Activated CD4-positive, alpha-beta T cell treated with anti-CD3 and anti-CD28 coated beads for 4 hours (primary cell): Measurements from ENCODE around the gene SLC46A2.

Experiments
- DNase-seq, 2 donors: peaks; one replicate each; pipeline ENCODE4 v3.0.0-alpha.2; 2020

SLC46A2 gene, protein sequence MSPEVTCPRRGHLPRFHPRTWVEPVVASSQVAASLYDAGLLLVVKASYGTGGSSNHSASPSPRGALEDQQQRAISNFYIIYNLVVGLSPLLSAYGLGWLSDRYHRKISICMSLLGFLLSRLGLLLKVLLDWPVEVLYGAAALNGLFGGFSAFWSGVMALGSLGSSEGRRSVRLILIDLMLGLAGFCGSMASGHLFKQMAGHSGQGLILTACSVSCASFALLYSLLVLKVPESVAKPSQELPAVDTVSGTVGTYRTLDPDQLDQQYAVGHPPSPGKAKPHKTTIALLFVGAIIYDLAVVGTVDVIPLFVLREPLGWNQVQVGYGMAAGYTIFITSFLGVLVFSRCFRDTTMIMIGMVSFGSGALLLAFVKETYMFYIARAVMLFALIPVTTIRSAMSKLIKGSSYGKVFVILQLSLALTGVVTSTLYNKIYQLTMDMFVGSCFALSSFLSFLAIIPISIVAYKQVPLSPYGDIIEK

DNA sequence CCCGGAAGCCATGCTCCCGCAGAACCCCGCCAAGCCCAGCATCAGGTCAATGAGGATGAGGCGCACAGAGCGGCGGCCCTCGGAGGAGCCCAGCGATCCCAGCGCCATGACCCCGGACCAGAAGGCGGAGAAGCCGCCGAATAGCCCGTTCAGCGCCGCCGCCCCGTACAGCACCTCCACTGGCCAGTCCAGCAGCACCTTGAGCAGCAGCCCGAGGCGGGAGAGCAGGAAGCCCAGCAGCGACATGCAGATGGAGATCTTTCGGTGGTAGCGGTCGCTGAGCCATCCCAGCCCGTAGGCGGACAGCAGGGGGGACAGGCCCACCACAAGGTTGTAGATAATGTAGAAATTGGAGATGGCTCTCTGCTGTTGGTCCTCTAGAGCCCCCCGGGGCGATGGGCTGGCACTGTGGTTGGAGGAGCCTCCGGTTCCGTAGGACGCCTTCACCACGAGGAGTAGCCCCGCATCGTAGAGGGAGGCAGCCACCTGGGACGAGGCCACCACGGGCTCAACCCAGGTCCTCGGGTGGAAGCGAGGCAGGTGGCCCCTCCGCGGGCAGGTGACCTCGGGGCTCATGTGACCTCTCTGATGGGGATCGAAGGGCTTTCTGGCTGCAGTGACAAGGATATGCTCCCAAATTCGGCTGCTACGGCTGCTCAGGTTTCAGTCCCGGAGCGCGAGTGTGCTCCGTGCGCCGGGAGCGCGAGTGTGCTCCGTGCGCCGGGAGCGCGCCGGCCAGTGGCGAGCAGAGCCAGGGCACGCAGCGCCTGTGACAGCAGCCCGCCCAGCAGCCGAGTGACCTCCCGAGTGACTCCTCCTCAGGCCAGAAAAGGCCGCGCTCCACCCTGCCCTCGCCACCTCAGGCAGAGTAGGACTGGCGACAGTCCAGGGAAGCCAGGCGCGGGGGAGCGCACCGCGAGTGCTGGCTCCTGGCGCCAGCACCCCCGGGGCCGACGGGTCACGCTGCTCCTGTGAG lies at the start of gene SLC46A2:
Gene SLC46A2 (minus strand): TSS at position 771 of the 976 bp plus-strand sequence. CDS start 195 bp downstream, at position 576.
- DNase-seq = no peak

DNA sequence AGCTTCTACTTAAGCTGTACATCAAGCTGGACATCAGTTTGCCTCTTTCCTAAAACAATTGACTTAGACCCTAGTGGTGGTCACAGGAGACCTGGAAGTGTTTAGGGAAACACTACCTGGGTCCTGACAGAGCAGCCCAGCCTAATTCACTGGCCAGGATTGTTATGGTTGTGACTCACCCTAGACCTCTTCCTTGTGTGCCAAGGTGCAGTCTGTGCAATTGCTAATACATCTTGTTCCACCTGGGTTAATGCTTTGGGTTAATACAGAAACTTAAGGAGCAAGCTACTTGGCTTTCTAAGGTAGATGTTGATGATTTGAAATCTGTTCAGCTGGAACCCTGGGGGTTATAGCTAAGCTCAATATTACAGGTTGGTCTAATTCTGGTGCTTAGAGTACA lies 48.7 kb upstream of the SLC46A2 start:
- no peak for DNase-seq

DNA sequence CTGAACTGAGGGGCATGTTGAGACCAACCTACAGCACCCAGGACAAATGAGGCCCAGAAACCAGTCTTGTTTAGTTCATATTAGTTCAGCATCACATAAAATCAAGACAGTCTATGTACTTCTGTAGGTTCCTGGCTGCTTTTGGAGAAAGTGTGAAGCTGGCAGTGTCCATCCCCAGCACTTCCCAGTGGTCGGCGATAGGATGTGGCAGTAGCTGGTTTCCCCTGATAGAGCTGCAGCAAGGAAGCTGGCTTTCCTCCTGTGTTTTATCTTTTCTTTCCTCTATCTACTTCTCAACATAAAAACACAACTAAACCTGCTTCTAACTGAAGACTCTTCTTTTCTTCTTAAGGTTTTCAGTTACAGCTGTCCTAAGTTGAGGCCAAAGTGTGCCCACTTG lies 43.0 kb upstream of the SLC46A2 start:
- no peak for DNase-seq

DNA sequence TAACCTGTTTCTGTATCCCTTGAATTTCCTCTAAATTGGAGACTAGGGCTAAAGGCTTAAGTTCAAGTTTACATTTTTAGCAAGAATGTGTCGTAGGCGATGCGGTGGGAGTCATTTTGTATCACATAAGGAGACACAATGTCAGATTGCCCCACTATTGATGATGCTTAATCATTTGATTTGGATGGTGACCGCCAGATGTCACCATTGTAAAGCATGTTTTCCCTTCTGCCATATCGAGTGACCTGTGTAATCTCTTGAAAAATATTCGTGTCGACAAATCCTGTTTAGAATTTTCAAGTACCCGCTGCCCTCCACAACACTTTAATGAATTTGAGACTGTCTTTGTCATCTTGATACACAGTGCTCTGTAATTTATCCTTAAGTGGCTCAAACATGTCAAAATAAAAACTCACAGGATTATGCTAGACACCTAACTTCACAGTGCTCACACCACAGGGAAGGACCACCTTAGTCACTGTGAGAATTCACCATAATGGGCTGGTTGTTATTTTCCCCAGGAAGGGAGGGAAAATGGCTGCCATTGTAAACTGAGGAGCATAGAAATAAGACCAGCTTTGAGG lies 34.5 kb upstream of the SLC46A2 start:
- no peak for DNase-seq

DNA sequence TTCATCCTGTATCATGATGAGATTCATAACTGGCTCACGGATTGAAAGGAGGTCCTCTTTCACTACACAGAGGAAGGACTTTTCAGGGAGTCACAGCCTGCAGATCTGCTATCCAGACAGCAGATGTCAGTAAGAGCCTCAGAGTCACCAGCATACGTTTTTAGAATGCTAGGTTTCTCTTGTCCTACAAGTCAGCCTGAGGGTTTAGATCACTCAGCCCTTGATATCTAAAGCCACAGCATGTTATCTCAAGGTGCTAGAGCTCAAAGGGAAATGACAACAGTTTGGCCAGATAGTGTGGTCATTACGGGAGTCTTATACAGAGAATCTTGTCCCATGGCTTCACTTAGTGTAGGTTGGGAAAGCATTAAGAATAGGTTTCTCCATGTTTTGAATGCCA lies 30.9 kb upstream of the SLC46A2 start:
- DNase-seq = no peak

GRCh38 chr9:112917987-112918362 lies 27.3 kb upstream of the SLC46A2 start:
- DNase-seq = no peak

- no peak for DNase-seq
These were observed 26.6 kb upstream of the SLC46A2 start for GRCh38 chr9:112917047-112917986.

GRCh38 chr9:112914524-112914923 lies 23.8 kb upstream of the SLC46A2 start:
- no peak for DNase-seq

- DNase-seq = no peak
These were observed 22.6 kb upstream of the SLC46A2 start for GRCh38 chr9:112913326-112913725.

- no peak for DNase-seq
These were observed 22.0 kb upstream of the SLC46A2 start for GRCh38 chr9:112912636-112913035.

DNA sequence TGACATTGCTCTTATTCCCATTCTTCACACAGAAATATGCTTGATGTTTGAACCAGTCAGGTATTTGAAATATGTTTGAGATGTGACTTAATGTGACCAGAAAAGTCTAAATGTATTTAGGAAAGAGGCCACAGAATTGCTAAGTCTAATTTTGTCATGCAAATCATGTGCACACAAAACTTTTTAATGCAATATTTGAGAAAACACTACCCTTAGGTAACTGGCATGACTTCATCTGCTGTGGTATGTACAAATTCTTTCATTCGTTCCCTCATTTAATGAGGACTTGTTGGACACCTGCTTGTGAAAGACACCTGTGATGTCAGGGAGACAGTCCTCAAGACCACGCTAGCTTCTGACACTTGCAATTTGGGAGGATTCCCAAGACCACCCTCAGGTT lies 21.1 kb upstream of the SLC46A2 start:
- DNase-seq = no peak

DNA sequence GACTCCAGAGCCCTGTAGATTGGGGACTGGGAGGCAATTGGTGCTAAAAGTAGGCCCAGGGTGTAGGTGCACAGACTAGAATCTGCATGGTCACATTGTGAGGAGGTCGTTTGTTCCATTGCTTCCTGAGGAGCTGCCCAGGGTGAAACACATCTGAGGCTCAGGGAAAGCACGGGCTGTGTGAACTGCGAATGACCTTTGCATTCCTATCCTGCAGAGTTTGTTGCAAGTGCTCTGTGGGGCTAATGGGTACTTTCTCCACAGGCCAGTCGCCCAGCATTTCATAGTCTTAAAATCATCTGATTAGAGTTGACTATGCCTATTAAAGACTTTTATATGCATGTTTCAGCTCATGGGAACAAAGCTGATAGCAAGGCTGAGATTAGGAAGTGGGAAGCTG lies 14.4 kb upstream of the SLC46A2 start:
- DNase-seq = no peak

GRCh38 chr9:112900901-112901300 lies 10.2 kb upstream of the SLC46A2 start:
- DNase-seq = no peak

DNA sequence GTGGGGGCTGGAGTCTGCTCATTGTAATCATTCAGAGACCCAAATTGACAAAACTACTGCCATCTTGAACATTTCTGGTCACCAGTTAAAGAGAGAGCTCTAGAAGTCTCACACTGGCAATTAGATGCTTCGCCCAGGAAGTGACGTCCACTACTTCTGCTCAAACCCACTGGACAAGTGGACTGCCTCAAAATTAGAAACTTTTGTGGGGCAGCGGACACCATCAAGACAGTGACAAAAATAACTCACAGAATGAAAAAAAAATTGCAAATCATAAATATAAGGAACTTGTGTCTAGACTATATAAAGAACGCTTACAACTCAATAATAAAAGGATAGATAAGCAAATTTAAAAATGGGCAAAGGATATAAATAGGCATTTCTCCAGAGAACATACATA lies 9.8 kb upstream of the SLC46A2 start:
- DNase-seq = no peak

GRCh38 chr9:112898872-112899311 lies 8.2 kb upstream of the SLC46A2 start:
- no peak for DNase-seq

GRCh38 chr9:112896131-112896530 lies 5.5 kb upstream of the SLC46A2 start:
- no peak for DNase-seq

GRCh38 chr9:112894699-112895098 lies 4.0 kb upstream of the SLC46A2 start:
- no peak for DNase-seq

GRCh38 chr9:112894041-112894440 lies 3.4 kb upstream of the SLC46A2 start:
- no peak for DNase-seq

DNA sequence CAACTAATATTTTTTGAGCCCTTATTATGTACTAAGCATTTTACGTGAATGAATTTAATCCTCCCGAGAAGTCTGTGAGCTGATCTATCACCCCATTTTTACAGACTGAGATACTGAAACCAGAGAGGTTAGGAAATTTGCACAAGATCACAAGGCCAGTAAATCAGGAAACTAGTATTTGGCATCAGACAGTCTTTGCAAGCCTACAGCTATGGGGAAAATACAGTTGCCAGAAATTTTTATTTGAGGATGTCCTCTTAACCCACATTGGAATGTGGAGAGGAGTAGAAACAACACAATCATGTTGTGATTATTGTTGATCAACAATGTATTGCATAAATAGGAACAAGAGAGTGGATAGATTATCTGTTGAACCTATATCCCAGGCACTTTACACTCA lies 2.3 kb upstream of the SLC46A2 start:
- no peak for DNase-seq

DNA sequence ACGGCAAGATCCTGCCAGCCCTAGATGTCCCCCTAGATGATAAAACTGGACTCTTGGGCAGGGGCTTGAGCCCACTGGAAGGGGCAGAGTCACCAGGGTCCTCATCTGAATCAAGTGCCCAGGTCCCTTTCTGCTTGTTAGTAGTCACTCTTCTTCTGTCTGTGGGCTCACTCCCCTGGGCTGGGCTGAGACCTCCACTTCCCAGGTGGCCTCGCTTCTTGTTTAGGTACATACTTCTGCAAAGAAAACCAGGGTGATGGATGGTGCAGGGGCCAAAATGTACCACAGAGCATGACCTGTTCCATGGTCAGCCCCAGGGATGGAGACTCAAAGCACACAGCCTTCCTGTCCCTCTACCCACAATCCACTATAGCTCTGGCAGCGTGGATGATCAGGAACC lies 845 bp upstream of the SLC46A2 start:
- no peak for DNase-seq

DNA sequence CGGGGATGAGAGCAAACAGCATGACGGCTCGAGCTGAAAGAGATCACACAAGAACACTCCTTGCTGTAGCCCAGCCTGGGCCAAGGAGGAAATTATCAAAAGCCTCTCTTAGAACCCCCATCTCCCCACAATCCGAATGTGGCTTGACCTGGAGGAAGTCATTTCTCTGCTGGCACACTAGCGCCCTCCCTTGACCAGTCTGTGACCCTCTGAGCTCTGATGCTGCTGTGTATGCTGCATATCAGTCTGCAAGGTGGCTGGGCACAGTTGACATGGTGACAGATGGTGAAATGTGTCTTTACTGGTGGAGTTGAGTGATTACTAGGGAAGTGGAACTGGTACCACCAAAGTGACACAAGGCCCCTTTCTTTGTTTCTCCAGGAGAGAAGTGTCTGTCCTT lies 3.3 kb downstream of the SLC46A2 start:
- no peak for DNase-seq

GRCh38 chr9:112886351-112886750 lies 4.3 kb downstream of the SLC46A2 start:
- DNase-seq = no peak
